ENCODE results near the gene IL1RAPL1.

The IL1RAPL1 gene

DNA sequence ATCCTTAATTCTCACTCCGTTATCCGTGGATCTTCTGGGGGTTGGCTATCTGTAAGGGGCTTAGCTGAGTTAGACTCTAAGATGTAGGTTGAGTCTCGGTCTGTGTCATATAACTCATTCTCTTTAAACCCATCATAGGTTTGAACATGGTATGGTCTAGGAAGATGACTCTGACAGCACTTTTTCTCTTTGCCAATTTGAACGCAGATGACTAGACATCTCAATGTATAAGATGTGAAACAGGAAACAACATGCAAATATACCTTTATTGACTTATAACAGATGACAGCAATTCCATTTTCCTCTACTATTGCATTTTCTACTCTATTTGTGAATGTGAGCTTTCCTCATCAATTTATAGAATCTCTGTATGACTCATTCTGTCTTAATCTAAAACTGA, 993.3 kb downstream of the IL1RAPL1 start:
- no peaks in the 10 kb centered on the region for H3K9me3 ChIP-seq (ENCODE audit: insufficient read depth, low read depth, low read length)
- no peak overlapping the region for H3K4me2 ChIP-seq (ENCODE audit: low read depth, low read length, poor library complexity, severe bottlenecking)
- H2AFZ ChIP-seq (ENCODE audit: low read length) = no peak overlapping the region
- no peaks in the 10 kb centered on the region for H3K27me3 ChIP-seq (ENCODE audit: insufficient read depth, low read length, poor library complexity, severe bottlenecking)
- H3K36me3 ChIP-seq (ENCODE audit: insufficient read depth, low read length) = no peaks in the 10 kb centered on the region
- H3K4me3 ChIP-seq (ENCODE audit: low read length, poor library complexity, severe bottlenecking) = no peak overlapping the region
- no peaks in the 10 kb centered on the region for H3K4me1 ChIP-seq (ENCODE audit: insufficient read depth, low read length, poor library complexity, severe bottlenecking)
- no peaks in the 10 kb centered on the region for H3K79me2 ChIP-seq (ENCODE audit: insufficient read depth, low read length)
- TF ChIP-seq, protein P1, sequence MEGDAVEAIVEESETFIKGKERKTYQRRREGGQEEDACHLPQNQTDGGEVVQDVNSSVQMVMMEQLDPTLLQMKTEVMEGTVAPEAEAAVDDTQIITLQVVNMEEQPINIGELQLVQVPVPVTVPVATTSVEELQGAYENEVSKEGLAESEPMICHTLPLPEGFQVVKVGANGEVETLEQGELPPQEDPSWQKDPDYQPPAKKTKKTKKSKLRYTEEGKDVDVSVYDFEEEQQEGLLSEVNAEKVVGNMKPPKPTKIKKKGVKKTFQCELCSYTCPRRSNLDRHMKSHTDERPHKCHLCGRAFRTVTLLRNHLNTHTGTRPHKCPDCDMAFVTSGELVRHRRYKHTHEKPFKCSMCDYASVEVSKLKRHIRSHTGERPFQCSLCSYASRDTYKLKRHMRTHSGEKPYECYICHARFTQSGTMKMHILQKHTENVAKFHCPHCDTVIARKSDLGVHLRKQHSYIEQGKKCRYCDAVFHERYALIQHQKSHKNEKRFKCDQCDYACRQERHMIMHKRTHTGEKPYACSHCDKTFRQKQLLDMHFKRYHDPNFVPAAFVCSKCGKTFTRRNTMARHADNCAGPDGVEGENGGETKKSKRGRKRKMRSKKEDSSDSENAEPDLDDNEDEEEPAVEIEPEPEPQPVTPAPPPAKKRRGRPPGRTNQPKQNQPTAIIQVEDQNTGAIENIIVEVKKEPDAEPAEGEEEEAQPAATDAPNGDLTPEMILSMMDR (conservative IDR thresholded peaks at IDR 0.05; ENCODE audit: low read length) = no peak
- TF ChIP-seq EZH2phosphoT487 (IDR thresholded peaks at IDR 0.05; ENCODE audit: borderline replicate concordance) = no peak
- H3K9me2 ChIP-seq (replicated peaks; ENCODE audit: low read depth, low read length) = no peaks in the 10 kb centered on the region
- no peaks in the 10 kb centered on the region for H4K20me1 ChIP-seq (ENCODE audit: insufficient read depth, low read length, poor library complexity, severe bottlenecking)
- H3F3A ChIP-seq (ENCODE audit: low read depth) = no peaks in the 10 kb centered on the region
- H3K9ac ChIP-seq (ENCODE audit: low read depth, low read length, poor library complexity, severe bottlenecking) = no peak overlapping the region

DNA sequence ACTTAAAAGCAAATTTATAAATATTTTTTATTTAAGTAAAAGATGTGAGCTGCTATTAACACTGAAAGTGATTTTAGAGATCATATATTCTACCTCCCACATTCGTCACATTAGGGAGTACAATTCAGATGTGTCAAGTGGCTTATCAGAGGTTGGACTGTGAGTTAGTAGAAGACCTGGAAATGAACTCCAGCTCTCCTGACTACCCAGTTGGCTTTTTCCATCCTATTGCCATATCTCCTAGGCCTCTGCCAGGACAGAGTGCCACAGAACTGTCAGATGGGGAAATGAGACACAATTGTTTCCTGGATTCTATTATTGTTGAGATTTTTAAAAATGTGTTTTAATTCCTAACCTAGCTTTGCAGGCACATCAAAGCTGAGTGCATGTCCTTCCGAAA, 994.0 kb downstream of the IL1RAPL1 start:
- Histone ChIP-seq H3K4me1 (ENCODE audit: insufficient read depth, low read length, poor library complexity, severe bottlenecking) (no peaks in the 10 kb centered on the region), H3K9ac (ENCODE audit: low read depth, low read length, poor library complexity, severe bottlenecking) (no peak overlapping the region), H3K36me3 (ENCODE audit: insufficient read depth, low read length) (no peaks in the 10 kb centered on the region), H3F3A (ENCODE audit: low read depth) (no peaks in the 10 kb centered on the region), H2AFZ (ENCODE audit: low read length) (no peak overlapping the region), H3K4me3 (ENCODE audit: low read length, poor library complexity, severe bottlenecking) (no peak overlapping the region), H3K9me3 (ENCODE audit: insufficient read depth, low read depth, low read length) (no peaks in the 10 kb centered on the region), H3K79me2 (ENCODE audit: insufficient read depth, low read length) (no peaks in the 10 kb centered on the region), H3K27me3 (ENCODE audit: insufficient read depth, low read length, poor library complexity, severe bottlenecking) (no peaks in the 10 kb centered on the region), H4K20me1 (ENCODE audit: insufficient read depth, low read length, poor library complexity, severe bottlenecking) (no peaks in the 10 kb centered on the region), H3K4me2 (ENCODE audit: low read depth, low read length, poor library complexity, severe bottlenecking) (no peak overlapping the region), H3K9me2 (replicated peaks; ENCODE audit: low read depth, low read length) (no peaks in the 10 kb centered on the region)
- TF ChIP-seq EZH2phosphoT487 (IDR thresholded peaks at IDR 0.05; ENCODE audit: borderline replicate concordance) = no peak
- TF ChIP-seq, protein P1 (conservative IDR thresholded peaks at IDR 0.05; ENCODE audit: low read length) = no peak

DNA sequence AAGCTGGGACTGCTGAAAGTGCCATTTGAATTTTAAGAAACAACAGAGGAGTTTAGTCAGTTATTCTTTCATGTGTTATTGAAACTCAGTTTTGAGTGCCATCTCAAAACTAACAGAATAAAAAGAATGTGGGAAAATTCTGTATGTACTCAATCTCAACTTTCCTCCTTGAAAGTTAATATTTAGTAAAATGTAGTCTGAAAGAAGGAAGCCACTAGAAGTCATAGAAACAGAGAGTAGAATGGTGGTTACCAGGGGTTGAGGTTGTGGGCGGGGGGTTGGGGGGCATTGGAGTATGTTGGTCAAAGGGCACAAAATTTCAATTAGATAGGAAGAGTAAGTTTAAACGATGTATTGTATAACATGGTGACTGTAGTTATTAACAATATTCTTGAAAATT, 999.9 kb downstream of the IL1RAPL1 start:
- no peak overlapping the region for H3K4me2 ChIP-seq (ENCODE audit: low read depth, low read length, poor library complexity, severe bottlenecking)
- no peaks in the 10 kb centered on the region for H3K4me1 ChIP-seq (ENCODE audit: insufficient read depth, low read length, poor library complexity, severe bottlenecking)
- H2AFZ ChIP-seq (ENCODE audit: low read length) = no peak overlapping the region
- H3K36me3 ChIP-seq (ENCODE audit: insufficient read depth, low read length) = no peaks in the 10 kb centered on the region
- no peaks in the 10 kb centered on the region for H3K27me3 ChIP-seq (ENCODE audit: insufficient read depth, low read length, poor library complexity, severe bottlenecking)
- no peaks in the 10 kb centered on the region for H3K9me2 ChIP-seq (replicated peaks; ENCODE audit: low read depth, low read length)
- no peaks in the 10 kb centered on the region for H3K9me3 ChIP-seq (ENCODE audit: insufficient read depth, low read depth, low read length)
- H3K9ac ChIP-seq (ENCODE audit: low read depth, low read length, poor library complexity, severe bottlenecking) = no peak overlapping the region
- H3F3A ChIP-seq (ENCODE audit: low read depth) = no peaks in the 10 kb centered on the region
- no peak for TF ChIP-seq EZH2phosphoT487 (IDR thresholded peaks at IDR 0.05; ENCODE audit: borderline replicate concordance)
- TF ChIP-seq, protein P1 (conservative IDR thresholded peaks at IDR 0.05; ENCODE audit: low read length) = no peak
- no peaks in the 10 kb centered on the region for H4K20me1 ChIP-seq (ENCODE audit: insufficient read depth, low read length, poor library complexity, severe bottlenecking)
- no peak overlapping the region for H3K4me3 ChIP-seq (ENCODE audit: low read length, poor library complexity, severe bottlenecking)
- H3K79me2 ChIP-seq (ENCODE audit: insufficient read depth, low read length) = no peaks in the 10 kb centered on the region
